HG03457 (cell line): ENCODE results near the gene TAAR9.

Experiments used
- ATAC-seq: cut with Tn5 transposase; IDR thresholded peaks from one replicate; pipeline ENCODE4 v1.9.1; 2021; ENCODE audit warnings: moderate number of reproducible peaks; ENCODE audit not compliant: unreplicated experiment

Gene TAAR9, protein sequence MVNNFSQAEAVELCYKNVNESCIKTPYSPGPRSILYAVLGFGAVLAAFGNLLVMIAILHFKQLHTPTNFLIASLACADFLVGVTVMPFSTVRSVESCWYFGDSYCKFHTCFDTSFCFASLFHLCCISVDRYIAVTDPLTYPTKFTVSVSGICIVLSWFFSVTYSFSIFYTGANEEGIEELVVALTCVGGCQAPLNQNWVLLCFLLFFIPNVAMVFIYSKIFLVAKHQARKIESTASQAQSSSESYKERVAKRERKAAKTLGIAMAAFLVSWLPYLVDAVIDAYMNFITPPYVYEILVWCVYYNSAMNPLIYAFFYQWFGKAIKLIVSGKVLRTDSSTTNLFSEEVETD

DNA sequence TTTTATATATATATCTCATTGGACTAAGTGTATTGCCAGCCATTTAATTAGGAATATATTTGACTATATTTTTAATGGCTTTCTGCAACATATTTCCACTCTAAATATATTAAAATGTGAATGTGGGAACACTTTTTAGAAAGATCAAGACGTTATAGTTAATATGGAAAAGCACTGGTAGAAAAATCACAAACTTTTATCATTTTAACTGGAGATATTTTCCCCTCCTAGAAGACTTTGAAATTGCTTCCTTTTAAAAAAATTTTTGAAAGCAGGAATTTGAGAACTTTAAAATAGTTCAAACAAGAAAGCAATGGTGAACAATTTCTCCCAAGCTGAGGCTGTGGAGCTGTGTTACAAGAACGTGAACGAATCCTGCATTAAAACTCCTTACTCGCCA, at the start of gene TAAR9:
Gene TAAR9 (plus strand): TSS at position 301 of the 400 bp plus-strand sequence. CDS start 13 bp downstream, at position 314.
- no peak for ATAC-seq

DNA sequence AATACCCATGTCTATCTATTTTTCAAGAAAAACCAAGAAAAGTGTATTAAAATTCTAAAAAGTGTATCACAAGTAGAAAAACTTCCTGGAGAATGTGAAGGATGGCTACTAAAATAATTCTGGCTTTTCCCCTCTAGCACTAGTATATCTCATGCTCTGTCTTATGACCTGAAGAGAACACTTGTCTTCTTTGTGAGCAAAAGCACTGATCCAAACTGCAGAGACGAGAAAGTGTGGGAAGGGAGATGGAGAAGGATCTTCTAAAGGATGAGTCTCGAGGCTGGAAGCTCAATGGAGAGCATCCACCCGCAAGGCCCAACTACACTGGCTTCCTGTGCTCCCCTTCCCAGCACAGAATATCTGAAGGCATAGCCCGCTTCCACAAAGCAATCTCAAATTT, 48.7 kb upstream of the TAAR9 start:
- ATAC-seq: no peak

DNA sequence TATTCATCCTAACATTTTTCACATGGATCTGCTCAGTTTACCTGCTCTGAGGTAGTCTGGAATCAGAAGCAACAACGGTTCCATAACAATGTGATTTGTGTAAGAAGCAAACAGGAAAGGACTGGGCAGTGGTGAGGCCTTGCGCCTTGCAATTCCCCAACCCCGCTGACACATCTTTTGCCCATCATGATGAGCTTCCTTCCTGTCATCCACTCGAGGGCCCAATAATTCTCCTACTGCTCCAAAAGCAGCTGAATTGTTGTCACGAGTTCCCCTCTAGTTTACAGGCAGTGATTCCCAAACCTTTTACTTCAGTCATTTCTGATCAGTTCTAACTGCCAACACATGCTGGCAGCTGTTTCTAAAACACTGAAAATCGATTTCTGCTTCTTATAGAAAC, 48.1 kb upstream of the TAAR9 start:
- ATAC-seq: no peak

DNA sequence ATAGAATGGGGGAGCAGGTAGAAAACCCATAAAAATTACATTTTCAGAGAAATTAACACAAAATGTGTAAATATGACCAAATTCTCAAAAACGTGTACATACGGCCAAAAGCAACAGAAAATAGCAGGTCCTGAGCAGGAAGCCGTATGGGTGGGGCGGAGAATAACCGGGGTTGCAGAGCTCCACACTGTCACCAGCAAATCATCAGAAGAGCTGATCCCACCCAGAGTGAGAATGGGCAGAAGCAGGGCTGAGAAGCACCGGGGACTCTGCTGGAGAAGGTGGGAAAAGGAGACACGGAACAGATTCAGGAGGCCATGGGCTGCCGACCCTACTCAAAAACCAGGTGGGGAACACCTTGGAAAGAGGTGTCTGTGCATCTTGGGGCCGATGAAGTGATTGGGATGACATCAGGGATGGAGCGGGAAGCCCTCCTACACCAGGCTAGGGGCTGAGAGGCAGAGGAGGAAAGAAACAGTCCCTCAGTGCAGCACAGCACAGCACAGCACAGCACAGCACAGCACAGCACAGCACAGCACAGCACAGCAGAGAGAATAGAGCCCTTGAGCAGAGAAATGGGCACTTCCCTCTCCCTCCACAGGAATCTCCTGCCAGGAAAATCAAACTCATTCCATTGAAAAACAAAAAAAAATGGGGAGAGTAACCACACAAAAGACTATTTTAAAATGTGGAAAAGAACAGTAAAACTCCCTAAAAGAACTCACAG, 47.4 kb upstream of the TAAR9 start:
- ATAC-seq: no peak

DNA sequence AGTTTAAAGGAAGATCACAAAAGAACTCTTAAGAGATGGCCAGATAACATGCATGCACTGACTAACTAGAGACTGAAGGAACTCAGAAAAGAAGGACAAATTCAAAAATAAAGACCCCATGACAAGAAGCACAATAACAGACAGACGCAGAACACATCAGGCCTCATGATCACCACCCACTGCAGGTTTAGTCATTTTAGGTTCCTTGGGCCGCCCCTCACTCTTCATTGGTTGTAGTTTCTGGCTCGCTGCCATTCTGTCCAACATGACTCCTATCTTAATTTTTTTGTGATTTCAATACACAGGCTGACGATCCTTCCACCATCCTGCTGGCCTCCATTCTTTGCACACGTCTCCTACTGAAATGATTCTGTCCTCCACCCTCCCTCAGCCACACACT, 46.8 kb upstream of the TAAR9 start:
- no peak for ATAC-seq

DNA sequence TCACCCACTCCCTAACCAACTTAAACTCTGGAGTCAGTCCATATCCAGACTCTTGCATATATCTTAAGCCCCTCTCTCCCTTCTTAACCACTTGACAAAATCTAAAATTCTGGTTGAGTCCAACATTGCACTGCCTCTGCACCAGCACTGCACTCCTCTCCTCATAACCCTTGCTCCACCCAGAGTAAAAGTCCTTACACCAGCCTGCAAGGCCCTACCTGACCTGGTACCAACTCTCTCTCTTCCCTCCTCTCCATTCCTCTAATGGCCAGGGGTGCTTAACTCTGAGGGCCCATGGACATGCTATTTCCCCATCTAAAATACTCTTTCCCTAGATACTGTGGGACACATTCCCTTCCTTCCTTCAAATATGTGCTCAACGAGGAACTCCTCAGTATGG, 46.2 kb upstream of the TAAR9 start:
- no peak for ATAC-seq

DNA sequence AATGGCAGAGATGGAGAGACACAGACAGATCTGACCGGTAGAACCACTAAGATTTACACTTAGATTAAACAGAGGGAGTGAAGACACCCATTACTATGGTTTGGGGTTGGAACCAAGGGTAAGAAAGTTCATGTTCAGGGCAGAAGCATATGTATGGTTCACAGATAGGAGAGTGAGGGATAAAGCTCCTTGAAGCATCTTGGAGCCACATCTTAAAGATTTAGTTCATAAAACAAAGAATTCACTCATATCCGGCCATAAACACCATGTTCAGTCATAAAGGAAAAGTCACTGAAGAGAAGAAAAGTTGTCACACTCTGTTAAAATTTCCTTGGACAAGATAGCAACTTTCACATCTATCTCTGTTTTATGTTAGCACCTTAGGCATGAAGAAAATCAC, 43.1 kb upstream of the TAAR9 start:
- ATAC-seq: no peak

DNA sequence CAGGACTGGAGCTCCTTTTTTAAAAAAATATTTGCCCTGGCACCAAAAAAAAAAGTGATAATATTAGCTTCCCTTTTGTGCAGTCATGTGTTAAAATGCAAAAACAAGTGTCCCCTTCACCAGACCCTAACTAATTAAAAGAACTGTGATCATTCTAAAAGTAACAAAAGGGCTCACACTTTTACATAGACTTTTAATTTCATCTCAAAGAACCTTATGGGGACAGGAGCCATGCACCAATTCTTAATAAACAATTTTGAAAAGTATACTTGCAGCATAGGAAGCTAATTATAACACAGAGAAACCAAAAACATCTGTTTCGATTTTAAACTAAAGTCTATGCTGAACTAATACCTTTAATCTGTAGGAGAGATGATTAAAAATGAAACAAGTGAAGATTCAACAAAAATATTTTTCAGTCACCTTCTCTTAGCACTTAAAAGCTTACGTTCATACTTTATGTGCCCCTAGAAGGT, 42.4 kb upstream of the TAAR9 start:
- ATAC-seq: peak; percentile 33

DNA sequence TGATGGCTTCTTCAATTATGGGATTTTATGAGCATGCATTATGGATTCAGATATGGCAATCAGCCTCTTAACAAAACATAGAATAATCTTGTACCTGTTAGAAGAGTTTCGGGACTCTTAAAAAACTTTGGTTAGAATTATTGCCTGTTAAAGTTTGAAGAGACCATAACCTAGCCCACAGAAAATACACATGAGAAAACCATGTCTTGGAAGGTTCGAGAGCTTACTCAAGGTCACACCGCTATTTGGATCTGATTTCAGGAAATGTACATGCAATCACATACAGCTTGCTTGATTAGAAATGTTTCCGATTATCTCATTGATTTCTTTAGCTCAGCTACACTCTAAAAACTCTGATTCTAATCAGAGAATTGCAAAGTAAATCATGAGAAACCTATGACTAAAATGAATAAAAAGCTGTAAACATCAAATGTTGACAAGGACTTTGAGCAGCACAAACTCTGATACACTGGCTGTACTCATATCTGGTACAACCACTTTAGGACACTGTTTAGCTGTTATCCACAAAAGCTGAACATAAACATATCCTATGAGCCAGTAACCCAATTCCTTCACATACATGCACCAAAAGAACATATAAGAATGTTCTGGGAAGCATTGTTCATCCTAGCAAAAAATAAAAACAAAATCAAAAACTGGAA, 41.4 kb upstream of the TAAR9 start:
- ATAC-seq: no peak

DNA sequence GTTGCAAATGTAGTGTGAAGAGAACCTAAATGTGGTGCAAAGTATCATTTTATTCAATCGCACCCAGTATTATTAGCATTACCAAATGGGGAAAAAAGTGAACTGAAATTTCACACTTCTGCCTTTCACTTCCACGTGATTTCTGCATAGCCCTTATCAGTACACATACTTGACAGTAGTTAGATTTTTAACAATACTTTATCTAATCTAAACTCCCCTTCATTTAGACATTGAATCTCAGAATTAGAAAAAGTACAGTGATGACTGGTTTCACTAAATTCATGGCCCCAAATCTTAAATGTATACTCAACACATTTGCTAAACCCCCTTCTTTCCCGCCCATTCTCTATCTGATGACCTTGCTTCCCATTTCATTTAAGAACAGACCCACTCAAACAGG, 39.4 kb upstream of the TAAR9 start:
- ATAC-seq: no peak

DNA sequence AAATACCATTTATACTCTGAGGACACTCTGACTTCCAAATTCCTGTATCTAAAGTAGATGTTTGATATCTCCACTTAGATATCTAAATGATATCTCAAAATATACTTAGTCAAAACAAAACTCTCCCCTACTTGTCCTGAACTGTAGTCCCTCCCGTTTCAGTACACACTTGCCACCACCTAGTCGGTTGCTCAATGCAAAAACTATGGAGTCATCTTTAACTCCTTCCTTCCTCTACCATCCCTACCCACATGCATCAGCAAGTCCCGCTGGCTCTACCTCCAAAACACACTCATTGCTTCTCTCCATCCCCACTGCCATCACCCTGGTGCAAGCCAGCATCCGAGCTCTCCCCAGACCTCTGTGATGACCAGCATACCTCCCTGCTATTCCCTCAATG, 38.3 kb upstream of the TAAR9 start:
- ATAC-seq: no peak

DNA sequence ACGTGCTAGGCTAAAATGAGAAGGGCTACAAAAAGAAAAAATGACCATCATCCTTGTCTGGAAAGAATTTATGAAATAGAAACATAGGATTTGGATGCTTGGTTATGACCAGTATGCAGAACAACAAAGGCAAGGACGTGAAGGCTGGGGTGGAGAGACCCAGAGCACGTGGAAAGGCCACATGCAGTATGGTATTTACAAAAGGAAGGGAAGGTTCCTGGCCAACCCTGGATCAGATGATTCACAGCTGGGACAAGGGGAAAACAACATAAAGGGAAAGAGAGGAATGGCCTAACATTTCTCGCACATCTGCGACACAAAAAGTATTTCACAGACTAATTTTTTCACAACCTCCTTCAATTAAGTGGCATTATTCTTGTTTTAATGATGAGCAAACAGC, 33.3 kb upstream of the TAAR9 start:
- ATAC-seq: no peak

DNA sequence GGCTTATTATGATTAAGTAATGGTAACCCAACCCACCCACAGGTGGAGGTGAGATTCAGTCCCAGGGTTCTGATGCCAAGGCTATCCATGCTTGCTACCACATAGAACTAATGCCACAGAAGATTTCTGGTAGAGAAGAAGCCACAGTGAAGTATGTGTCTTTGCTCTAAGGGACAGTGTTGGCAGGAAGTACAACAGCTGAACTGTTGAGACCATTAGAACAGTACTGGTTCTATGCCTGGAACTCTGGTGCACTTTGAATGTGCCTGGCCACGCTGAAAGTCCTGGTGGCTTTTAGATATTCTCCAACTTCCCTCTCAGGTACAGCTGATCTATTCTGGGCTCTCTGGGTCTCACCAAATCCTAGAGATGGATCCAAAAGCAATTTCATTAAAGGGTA, 32.9 kb upstream of the TAAR9 start:
- no peak for ATAC-seq

DNA sequence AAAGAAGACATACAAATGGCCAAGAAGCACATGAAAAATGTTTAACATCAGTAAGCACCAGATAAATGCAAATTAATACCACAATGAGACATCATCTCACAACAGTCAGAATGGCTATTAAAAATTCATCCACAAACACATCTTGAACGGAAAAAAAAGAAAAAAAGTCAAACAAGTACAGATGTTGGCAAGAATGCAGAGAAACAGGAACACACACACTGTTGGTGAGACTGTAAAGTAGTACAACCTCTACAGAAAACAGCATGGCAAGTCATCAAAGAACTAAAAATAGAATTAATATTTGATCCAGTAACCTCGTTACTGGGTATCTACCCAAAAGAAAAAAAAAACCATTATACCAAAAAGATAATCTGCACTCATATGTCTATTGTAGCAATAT, 31.6 kb upstream of the TAAR9 start:
- ATAC-seq: no peak

DNA sequence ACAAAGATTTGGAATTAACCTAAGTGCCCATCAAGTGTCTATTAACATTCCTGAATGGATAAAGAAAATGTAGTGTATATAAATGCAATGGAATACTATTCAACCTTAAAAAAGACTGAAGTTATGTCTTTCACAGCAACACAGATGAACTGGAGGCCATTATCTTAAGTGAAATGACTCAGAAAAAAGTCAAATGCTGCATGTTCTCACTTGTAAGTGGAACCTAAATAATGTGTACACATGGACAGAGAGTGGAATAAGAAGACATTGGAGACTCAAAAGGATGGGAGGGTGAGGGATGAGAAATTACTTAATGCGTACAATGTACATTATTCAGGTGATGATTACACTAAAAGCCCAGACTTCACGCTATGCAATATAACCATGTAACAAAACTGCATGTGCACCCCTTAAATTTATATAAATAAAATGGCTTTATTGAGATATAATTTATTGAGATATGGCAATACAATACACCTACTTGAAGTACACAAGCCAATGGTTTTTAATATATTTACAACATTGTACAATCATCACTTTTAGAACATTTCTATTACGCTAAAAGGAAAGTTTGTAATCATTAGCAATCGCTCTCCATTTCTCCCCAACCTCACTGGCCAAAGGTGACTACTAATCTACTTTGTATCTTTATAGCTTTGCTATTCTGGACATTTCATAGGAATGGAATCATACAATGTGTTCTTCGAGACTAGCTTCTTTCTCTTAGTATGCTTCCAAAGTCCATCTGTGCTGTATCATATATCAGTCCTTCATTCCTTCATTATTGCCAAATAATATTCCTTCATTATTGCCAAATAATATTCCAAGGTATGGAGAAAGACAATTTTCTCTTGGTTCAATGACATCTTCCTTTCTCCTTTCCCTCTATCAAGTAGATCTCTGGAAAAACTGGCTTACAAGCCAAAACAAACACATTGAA, 30.9 kb upstream of the TAAR9 start:
- no peak for ATAC-seq

DNA sequence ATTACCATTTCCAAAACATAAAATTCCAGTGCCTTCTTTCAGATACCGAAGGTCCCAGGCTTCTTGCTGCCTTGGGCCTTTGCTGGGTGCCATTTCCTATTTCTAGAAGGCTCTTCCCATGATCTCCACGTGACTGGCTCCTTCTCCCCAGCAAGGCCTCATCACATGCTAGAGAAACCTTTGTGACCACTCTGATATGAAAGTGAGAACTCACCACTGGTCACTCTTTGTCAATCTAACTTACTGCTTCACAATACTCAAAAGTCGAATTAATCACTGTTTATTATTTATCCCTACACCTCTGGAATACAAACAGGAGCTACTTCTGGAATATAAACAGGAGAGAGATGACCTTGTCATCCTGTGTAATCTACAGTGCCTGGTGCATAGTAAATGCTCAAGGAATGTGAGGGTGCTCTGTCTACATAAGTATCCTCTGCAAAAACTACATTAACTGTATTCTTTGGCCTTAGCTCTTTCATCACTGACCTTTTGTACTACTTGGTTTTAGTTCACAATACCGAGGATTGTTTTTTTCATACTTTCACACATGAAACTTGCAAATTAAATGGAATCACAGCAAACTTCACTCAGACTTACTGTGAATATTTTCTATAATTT, 26.8 kb upstream of the TAAR9 start:
- ATAC-seq: no peak

DNA sequence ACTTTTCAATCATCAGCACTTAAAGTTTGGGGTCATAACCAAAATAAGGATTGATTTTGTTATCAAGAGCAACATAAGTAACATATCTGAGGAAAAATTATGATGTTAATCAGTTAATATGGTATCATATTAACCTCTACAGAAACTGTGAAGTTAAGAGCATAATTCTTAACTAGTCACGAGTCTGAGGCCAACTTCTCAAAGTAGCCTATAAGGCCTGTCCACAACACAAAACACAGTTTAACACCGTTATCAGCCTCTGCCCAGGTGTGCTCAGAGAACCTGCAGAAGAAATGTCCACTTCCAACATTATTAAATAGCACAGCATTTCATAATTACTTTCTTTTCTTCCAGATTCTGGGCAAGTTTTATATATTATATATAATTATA, 26.3 kb upstream of the TAAR9 start:
- no peak for ATAC-seq

DNA sequence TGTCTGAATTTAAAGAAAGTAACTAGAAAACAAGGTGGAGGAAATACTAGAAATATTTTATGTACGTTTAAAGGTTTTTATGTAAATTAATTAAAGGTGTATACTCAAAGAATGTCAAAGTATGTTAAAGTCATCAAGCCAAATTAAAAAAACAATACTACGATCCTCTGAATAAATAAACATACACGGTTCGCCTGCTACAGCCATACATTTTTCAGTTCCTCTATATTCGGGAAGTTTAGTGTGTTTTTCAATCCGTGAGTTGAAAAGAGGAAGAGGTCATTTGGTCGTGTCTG, 25.8 kb upstream of the TAAR9 start:
- ATAC-seq: no peak

DNA sequence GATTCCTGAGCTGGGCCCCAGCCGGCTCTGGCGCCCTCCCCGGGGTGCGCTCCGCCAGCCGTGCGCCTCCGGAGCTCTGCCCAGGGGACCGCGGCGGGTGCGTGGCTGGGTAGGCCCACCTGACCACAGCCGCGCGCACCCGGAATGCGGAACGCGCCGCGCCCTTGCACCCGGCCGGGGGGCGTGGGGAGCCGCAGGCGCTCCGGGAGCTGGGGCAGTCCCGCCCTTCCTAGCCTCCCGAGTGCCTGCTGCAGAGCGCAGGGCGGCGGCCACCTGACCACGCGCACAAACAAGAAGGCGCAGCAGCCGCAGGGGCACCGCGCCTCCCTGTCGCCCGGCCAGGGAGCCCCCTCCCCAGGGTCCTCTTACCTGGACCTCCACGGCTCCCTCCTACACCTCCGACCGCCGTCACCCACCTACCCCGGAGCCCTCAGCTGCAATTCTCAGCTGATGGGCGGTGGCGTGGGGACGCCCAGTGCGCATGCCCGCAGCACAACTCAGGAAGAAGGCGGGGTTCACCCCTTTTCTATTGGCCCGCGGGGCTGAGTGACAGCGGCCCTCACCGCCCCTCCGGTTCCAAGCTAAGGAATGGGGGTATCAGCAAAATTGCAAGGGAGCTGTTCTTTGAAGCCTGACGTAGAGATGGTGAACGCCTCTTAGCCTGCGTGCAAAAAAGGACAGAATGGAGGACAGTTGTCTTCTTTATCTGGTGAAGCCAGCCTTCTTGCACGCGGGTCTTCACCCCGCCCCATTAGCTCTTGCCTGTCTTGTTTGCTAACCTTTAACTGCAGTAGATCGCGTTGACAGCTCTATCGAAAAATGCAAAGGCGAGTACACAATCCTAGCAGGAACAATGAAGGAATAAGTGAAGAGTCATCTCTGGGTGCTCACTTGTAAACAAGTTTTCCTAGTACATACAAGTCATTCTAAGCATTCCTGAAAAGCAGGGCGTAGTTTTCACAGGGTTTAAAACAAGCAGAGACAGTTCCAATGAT, 25.1 kb upstream of the TAAR9 start, which contains the start of gene STX7:
Gene STX7 (minus strand): TSS at position 479 of the 995 bp plus-strand sequence. CDS start 9,586 bp downstream, outside the sequence.
- ATAC-seq: peak; percentile 87
